ENCODE data around the gene VMP1. TPM values are rescaled to one million over a fixed set of nuclear protein-coding genes. Genes with fewer than 3 reads are reported as not detected.

VMP1 gene
- total RNA-seq, 1 experiment from 2014 or later = 83.1 TPM

DNA sequence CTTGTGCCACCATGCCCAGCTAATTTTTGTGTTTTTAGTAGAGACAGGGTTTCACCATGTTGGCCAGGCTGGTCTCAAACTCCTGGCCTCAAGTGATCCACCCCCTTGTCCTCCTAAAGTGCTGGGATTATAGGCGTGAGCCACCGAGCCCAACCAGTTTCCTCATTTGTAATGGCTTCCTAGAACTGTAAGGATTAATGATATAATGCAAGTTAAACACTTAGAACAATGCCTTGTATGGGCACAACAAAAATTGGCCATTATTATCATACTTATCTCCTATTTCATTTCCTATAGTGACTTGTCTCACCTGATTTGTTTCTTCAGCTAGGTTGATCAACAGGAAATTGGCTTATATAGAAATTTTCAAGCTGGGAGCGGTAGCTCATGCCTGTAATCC is 171.2 kb downstream of the VMP1 start:
- Histone ChIP-seq H3K79me2 (ENCODE audit: insufficient read depth, low read length) (no peaks in the 10 kb centered on the region), H2BK15ac (ENCODE audit: low read depth, low read length) (no peak overlapping the region), H2BK20ac (ENCODE audit: low read depth, low read length, poor library complexity, severe bottlenecking) (no peak overlapping the region), H4K91ac (ENCODE audit: insufficient read length, low read depth, low read length) (no peak overlapping the region), H4K5ac (ENCODE audit: insufficient read length, low read depth, low read length) (no peak overlapping the region), H3K4me1 (ENCODE audit: insufficient read depth, low read length) (no peaks in the 10 kb centered on the region), H3K23ac (ENCODE audit: insufficient read length, low read depth, low read length) (no peak overlapping the region), H2BK12ac (ENCODE audit: insufficient read length, low read depth, low read length) (no peak overlapping the region), H3K79me1 (ENCODE audit: insufficient read depth, low read depth, low read length, poor library complexity, severe bottlenecking) (no peaks in the 10 kb centered on the region), H3K23me2 (ENCODE audit: insufficient read length, low read depth, low read length, poor library complexity, severe bottlenecking) (no peaks in the 10 kb centered on the region), H2BK120ac (ENCODE audit: low read depth, low read length, poor library complexity, severe bottlenecking) (no peak overlapping the region), H3T11ph (ENCODE audit: low read length) (no peak overlapping the region), H2AFZ (ENCODE audit: low read length) (no peak overlapping the region), H3K56ac (ENCODE audit: insufficient read length, low read depth, low read length) (no peak overlapping the region), H4K20me1 (ENCODE audit: control insufficient read depth, insufficient read depth, insufficient read length) (no peaks in the 10 kb centered on the region), H3K27ac (ENCODE audit: insufficient read length, low read depth, low read length) (no peak overlapping the region), H3K4me2 (ENCODE audit: insufficient read depth, insufficient read length, low read length) (no peak overlapping the region), H2AK5ac (ENCODE audit: insufficient read length, low read length) (no peak overlapping the region), H3K27me3 (ENCODE audit: insufficient read depth, low read length) (no peaks in the 10 kb centered on the region), H3K9ac (ENCODE audit: extremely low read depth, insufficient read length, low read length) (no peak overlapping the region), H3K18ac (ENCODE audit: insufficient read length, low read depth, low read length) (no peak overlapping the region), H4K8ac (replicated peaks; ENCODE audit: insufficient read length, low read depth, low read length) (no peak overlapping the region), H3K14ac (ENCODE audit: insufficient read depth, low read length) (no peak overlapping the region), H2BK5ac (ENCODE audit: insufficient read length, low read length) (no peak overlapping the region), H3K4ac (ENCODE audit: low read depth, low read length) (no peak overlapping the region), H3K9me3 (ENCODE audit: control insufficient read depth, low read depth, low read length) (no peaks in the 10 kb centered on the region)
- Mint-ChIP-seq H3K4me1 (no peaks in the 10 kb centered on the region), H3K27me3 (ENCODE audit: low read depth) (no peaks in the 10 kb centered on the region), H3K9me3 (no peaks in the 10 kb centered on the region), H3K4me3 (no peak overlapping the region), H3K36me3 (ENCODE audit: insufficient read depth in 1 of 3, low read depth in 3 of 3) (peaks cover 10 to 50% (median 31%) of the 10 kb centered on the region in 3 experiments; a peak in 6 of 7 replicates), H3K27ac (no peak overlapping the region)
- TF ChIP-seq, protein P1, sequence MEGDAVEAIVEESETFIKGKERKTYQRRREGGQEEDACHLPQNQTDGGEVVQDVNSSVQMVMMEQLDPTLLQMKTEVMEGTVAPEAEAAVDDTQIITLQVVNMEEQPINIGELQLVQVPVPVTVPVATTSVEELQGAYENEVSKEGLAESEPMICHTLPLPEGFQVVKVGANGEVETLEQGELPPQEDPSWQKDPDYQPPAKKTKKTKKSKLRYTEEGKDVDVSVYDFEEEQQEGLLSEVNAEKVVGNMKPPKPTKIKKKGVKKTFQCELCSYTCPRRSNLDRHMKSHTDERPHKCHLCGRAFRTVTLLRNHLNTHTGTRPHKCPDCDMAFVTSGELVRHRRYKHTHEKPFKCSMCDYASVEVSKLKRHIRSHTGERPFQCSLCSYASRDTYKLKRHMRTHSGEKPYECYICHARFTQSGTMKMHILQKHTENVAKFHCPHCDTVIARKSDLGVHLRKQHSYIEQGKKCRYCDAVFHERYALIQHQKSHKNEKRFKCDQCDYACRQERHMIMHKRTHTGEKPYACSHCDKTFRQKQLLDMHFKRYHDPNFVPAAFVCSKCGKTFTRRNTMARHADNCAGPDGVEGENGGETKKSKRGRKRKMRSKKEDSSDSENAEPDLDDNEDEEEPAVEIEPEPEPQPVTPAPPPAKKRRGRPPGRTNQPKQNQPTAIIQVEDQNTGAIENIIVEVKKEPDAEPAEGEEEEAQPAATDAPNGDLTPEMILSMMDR (conservative IDR thresholded peaks at IDR 0.05) = no peak
- DNase-seq = no peak
- no CpG with 5 or more reads among the region's 3 CpGs for WGBS (ENCODE audit: extremely low coverage, insufficient read length, low lambda C conversion rate)

All from H9 (cell line).